Tibial nerve (tissue), 3 donors: Measurements from ENCODE around the gene RILPL1.
"Not testable (repeated sequence)": the region's sequence is repeated elsewhere in the genome, so short reads cannot be mapped to it uniquely, and the experiment has no call there.

ENCODE experiments used
- POLR2A ChIP-seq, 2 donors: fragments of 450-650 bp; IDR thresholded peaks; one replicate each; pipeline ENCODE4 v1.6.1; 2017; ENCODE audit warnings: antibody characterized with exemption in 2 of 2, mild to moderate bottlenecking in 2 of 2, moderate library complexity in 2 of 2
- TF ChIP-seq, protein P1 (sequence below), 5 experiments: fragments of 200-600 bp in 3 of 5; fragments of 450-650 bp in 2 of 5; sonication (generic) in 3 of 5; IDR thresholded peaks; one replicate each; pipeline ENCODE4 v1.5.1; 2016 to 2019; ENCODE audit warnings: antibody characterized with exemption in 5 of 5, mild to moderate bottlenecking in 3 of 5, moderate library complexity in 2 of 5

DNA sequence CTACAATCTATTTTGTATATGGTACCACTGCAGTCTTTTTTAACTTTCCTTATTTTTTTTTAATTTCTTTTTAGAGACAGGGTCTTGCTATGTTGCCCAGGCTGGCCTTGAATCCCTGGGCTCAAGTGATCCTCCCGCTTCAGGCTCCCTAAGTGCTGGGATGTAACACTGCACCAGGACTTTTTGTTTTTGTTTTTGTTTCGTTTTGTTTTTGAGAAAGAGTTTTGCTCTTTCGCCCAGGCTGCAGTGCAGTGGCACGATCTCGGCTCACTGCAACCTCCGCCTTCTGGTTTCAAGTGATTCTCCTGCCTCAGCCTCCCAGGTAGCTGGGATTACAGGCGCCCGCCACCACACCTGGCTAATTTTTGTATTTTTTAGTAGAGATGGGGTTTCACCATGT, 104.4 kb downstream of the RILPL1 start:
- not testable (repeated sequence) for TF ChIP-seq POLR2A (IDR thresholded peaks at IDR 0.05)
- TF ChIP-seq, protein P1, sequence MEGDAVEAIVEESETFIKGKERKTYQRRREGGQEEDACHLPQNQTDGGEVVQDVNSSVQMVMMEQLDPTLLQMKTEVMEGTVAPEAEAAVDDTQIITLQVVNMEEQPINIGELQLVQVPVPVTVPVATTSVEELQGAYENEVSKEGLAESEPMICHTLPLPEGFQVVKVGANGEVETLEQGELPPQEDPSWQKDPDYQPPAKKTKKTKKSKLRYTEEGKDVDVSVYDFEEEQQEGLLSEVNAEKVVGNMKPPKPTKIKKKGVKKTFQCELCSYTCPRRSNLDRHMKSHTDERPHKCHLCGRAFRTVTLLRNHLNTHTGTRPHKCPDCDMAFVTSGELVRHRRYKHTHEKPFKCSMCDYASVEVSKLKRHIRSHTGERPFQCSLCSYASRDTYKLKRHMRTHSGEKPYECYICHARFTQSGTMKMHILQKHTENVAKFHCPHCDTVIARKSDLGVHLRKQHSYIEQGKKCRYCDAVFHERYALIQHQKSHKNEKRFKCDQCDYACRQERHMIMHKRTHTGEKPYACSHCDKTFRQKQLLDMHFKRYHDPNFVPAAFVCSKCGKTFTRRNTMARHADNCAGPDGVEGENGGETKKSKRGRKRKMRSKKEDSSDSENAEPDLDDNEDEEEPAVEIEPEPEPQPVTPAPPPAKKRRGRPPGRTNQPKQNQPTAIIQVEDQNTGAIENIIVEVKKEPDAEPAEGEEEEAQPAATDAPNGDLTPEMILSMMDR (IDR thresholded peaks at IDR 0.05): not testable (repeated sequence)
